Measurements from ENCODE around the gene HAO1. TPM values are rescaled to one million over a fixed set of nuclear protein-coding genes. Genes with fewer than 3 reads are reported as not detected.

HAO1 gene
- polyA plus RNA-seq, 1 of the 3 experiments (the other 2 are of a cell fraction), result not detected

DNA sequence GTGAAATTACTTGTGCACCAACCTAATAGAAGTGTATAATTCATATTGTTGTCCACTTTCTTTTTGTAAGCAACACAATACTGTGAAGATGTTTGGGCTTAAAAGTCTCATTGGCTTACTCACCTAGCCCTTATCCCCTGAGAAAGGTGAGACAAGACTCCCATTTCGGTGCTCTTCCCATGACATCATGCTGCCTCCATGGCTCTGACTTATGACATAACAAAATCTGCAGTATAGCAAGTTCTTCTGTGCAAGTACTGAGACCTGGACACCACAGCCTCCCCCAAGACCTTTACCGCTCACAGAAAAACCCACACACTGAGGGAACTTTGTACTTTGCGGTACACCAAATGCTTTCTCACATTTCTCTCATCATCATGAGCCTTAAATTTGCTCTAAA, 50.5 kb downstream of the HAO1 start:
- no peaks in the 10 kb centered on the region for H4K20me1 ChIP-seq (ENCODE audit: insufficient read depth)
- H3K9ac ChIP-seq, result no peak overlapping the region
- ChIA-PET CTCF (no interaction called here), POLR2A (no interaction called here)
- H3K4me3 ChIP-seq (ENCODE audit: low read depth in 2 of 2, low read length in 1 of 2), result no peak overlapping the region
- no peak overlapping the region for H2AFZ ChIP-seq (ENCODE audit: low read depth)
- no peaks in the 10 kb centered on the region for H3K9me3 ChIP-seq
- H3K36me3 ChIP-seq (replicated peaks in 1 of 2; ENCODE audit: control insufficient read depth in 1 of 2, insufficient read depth in 2 of 2, low read length in 1 of 2), result no peaks in the 10 kb centered on the region
- no peaks in the 10 kb centered on the region for H3K79me2 ChIP-seq (ENCODE audit: insufficient read depth)
- H3F3A ChIP-seq (replicated peaks; ENCODE audit: insufficient read depth), result no peaks in the 10 kb centered on the region
- no peak overlapping the region for H3K4me2 ChIP-seq
- no peak overlapping the region for H3K27ac ChIP-seq (ENCODE audit: low read depth in 2 of 2, low read length in 1 of 2)
- TF ChIP-seq MAX (IDR thresholded peaks at IDR 0.05; ENCODE audit: low read depth), result no peak
- no peak for TF ChIP-seq RFX5 (IDR thresholded peaks at IDR 0.05; ENCODE audit: low read length)
- TF ChIP-seq, protein P1, sequence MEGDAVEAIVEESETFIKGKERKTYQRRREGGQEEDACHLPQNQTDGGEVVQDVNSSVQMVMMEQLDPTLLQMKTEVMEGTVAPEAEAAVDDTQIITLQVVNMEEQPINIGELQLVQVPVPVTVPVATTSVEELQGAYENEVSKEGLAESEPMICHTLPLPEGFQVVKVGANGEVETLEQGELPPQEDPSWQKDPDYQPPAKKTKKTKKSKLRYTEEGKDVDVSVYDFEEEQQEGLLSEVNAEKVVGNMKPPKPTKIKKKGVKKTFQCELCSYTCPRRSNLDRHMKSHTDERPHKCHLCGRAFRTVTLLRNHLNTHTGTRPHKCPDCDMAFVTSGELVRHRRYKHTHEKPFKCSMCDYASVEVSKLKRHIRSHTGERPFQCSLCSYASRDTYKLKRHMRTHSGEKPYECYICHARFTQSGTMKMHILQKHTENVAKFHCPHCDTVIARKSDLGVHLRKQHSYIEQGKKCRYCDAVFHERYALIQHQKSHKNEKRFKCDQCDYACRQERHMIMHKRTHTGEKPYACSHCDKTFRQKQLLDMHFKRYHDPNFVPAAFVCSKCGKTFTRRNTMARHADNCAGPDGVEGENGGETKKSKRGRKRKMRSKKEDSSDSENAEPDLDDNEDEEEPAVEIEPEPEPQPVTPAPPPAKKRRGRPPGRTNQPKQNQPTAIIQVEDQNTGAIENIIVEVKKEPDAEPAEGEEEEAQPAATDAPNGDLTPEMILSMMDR (IDR thresholded peaks at IDR 0.05), result no peak
- no peak for TF ChIP-seq NRF1 (IDR thresholded peaks at IDR 0.05; ENCODE audit: low read depth, low read length)
- TF ChIP-seq, protein P2, sequence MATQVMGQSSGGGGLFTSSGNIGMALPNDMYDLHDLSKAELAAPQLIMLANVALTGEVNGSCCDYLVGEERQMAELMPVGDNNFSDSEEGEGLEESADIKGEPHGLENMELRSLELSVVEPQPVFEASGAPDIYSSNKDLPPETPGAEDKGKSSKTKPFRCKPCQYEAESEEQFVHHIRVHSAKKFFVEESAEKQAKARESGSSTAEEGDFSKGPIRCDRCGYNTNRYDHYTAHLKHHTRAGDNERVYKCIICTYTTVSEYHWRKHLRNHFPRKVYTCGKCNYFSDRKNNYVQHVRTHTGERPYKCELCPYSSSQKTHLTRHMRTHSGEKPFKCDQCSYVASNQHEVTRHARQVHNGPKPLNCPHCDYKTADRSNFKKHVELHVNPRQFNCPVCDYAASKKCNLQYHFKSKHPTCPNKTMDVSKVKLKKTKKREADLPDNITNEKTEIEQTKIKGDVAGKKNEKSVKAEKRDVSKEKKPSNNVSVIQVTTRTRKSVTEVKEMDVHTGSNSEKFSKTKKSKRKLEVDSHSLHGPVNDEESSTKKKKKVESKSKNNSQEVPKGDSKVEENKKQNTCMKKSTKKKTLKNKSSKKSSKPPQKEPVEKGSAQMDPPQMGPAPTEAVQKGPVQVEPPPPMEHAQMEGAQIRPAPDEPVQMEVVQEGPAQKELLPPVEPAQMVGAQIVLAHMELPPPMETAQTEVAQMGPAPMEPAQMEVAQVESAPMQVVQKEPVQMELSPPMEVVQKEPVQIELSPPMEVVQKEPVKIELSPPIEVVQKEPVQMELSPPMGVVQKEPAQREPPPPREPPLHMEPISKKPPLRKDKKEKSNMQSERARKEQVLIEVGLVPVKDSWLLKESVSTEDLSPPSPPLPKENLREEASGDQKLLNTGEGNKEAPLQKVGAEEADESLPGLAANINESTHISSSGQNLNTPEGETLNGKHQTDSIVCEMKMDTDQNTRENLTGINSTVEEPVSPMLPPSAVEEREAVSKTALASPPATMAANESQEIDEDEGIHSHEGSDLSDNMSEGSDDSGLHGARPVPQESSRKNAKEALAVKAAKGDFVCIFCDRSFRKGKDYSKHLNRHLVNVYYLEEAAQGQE (IDR thresholded peaks at IDR 0.05; ENCODE audit: low read depth, low read length), result no peak
- no peak for TF ChIP-seq FOXJ3 (CRISPR knock-in tag; IDR thresholded peaks at IDR 0.05)
- no peak for TF ChIP-seq GABPA (IDR thresholded peaks at IDR 0.05; ENCODE audit: low read depth)
- TF ChIP-seq JUND (IDR thresholded peaks at IDR 0.05), result no peak
- TF ChIP-seq YY1 (IDR thresholded peaks at IDR 0.05; ENCODE audit: low read depth), result no peak
- TF ChIP-seq, protein P3, sequence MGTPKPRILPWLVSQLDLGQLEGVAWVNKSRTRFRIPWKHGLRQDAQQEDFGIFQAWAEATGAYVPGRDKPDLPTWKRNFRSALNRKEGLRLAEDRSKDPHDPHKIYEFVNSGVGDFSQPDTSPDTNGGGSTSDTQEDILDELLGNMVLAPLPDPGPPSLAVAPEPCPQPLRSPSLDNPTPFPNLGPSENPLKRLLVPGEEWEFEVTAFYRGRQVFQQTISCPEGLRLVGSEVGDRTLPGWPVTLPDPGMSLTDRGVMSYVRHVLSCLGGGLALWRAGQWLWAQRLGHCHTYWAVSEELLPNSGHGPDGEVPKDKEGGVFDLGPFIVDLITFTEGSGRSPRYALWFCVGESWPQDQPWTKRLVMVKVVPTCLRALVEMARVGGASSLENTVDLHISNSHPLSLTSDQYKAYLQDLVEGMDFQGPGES (IDR thresholded peaks at IDR 0.05; ENCODE audit: low read depth, low read length), result no peak
- TF ChIP-seq EP300 (IDR thresholded peaks at IDR 0.05; ENCODE audit: borderline replicate concordance in 1 of 2, low read depth in 1 of 2, low read length in 1 of 2), result no peak
- TF ChIP-seq SMC3 (IDR thresholded peaks at IDR 0.05; ENCODE audit: low read depth, low read length), result no peak
- TF ChIP-seq MEF2A (IDR thresholded peaks at IDR 0.05; ENCODE audit: borderline replicate concordance, low read depth), result no peak
- no peak for TF ChIP-seq TEAD4 (IDR thresholded peaks at IDR 0.05; ENCODE audit: borderline replicate concordance, insufficient read depth)
- H3K4me1 ChIP-seq (ENCODE audit: control insufficient read depth in 1 of 2, insufficient read depth in 2 of 2, low read depth in 1 of 2, low read length in 1 of 2), result no peaks in the 10 kb centered on the region
- H3K27me3 ChIP-seq (ENCODE audit: insufficient read depth), result no peaks in the 10 kb centered on the region; the same call in 1 of the 2 replicates
- WGBS (ENCODE audit: low lambda C conversion rate), result 43% methylated on average over 3 of the region's 3 CpGs
- no peak for DNase-seq
- no peaks in the 10 kb centered on the region for H3K9me2 ChIP-seq

Measured in SK-N-SH (cell line).